Upper lobe of right lung (tissue), 1 donor: ENCODE measurements around the gene FRRS1L. TPM values are rescaled to one million over a fixed set of nuclear protein-coding genes. Genes with fewer than 3 reads are reported as not detected.

Experiments used
- ATAC-seq: fragments of 200-7000 bp; cut with Tn5 transposase; one replicate; pipeline ENCODE4 v1.9.1; 2020; ENCODE audit warnings: mild to moderate bottlenecking, moderate library complexity
- DNase-seq: peaks from one replicate; pipeline ENCODE4 v3.0.0-alpha.2; 2020
- H3K27ac ChIP-seq: fragments of 200-600 bp; one replicate; pipeline ENCODE4 v1.8.0; 2022
- H3K27me3 ChIP-seq: fragments of 200-600 bp; one replicate; pipeline ENCODE4 v1.8.0; 2022; ENCODE audit warnings: mild to moderate bottlenecking
- H3K36me3 ChIP-seq: fragments of 200-600 bp; one replicate; pipeline ENCODE4 v1.8.0; 2022
- H3K4me1 ChIP-seq: fragments of 200-600 bp; one replicate; pipeline ENCODE4 v1.8.0; 2022
- H3K4me3 ChIP-seq: fragments of 200-600 bp; one replicate; pipeline ENCODE4 v1.8.0; 2022; ENCODE audit warnings: mild to moderate bottlenecking
- H3K9me3 ChIP-seq: fragments of 200-600 bp; one replicate; pipeline ENCODE4 v1.8.0; 2022
- intact Hi-C: fragments of 100-400 bp; cut with DNase I; formaldehyde crosslinking; loops from one replicate; pipeline ENCODE4 v1.11.0; 2022
- total RNA-seq: library from RNA; stranded (reverse); fragmentation: NEBNext Ultra II Directional; extraction: Animal tissue kit (Norgen Biotek cat#: 25700); gene quantifications from one replicate; pipeline ENCODE4 v1.2.1, GENCODE V29; 2021
- TF ChIP-seq, protein P1 (sequence below): fragments of 200-600 bp; IDR thresholded peaks from one replicate; pipeline ENCODE4 v1.8.0; 2022; ENCODE audit warnings: antibody characterized with exemption
- donor health status: DM: no; HTN: yes; CAD: no; lungs with severe emphysema.

The FRRS1L gene
- total RNA-seq, 1 donor from 2014 or later, result 0.09 TPM

DNA sequence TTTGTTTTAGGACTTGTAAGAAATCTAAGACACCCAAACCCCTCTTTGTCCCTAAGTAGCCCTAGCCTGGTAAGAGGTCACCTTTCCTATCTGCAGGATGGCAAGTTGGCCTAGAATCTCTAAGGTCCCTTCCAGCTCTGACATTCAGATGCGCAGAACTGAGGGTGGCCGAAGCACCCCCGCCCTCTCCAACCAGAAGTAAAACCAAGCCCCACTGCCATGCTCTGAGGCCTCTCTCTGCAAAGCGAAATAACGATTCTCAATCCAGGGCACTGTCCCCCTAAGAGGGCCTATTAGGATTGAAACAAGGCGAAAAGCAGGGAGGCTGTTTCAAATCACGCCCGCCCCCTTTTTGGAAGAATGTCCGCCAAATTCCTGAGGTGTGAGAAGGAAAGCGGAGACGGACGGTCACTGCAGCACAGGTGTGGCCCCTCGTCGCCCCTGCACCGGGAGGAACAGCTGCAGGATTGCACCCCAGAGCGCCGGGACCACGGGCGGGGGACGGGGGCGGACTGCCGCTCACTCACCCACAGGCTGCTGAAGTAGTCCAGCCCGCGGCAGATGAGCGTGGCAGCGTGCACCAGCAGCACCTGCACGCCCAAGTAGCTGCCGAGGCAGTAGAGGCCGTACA, 48.1 kb downstream of the FRRS1L start:
- DNase-seq (no peak), ATAC-seq (no peak)
- peak overlapping the region; percentile 89 for H3K27ac ChIP-seq
- no peaks in the 10 kb centered on the region for H3K27me3 ChIP-seq
- peaks cover 49% of the 10 kb centered on the region for H3K4me1 ChIP-seq
- intact Hi-C loops, result no loop called here
- TF ChIP-seq, protein P1, sequence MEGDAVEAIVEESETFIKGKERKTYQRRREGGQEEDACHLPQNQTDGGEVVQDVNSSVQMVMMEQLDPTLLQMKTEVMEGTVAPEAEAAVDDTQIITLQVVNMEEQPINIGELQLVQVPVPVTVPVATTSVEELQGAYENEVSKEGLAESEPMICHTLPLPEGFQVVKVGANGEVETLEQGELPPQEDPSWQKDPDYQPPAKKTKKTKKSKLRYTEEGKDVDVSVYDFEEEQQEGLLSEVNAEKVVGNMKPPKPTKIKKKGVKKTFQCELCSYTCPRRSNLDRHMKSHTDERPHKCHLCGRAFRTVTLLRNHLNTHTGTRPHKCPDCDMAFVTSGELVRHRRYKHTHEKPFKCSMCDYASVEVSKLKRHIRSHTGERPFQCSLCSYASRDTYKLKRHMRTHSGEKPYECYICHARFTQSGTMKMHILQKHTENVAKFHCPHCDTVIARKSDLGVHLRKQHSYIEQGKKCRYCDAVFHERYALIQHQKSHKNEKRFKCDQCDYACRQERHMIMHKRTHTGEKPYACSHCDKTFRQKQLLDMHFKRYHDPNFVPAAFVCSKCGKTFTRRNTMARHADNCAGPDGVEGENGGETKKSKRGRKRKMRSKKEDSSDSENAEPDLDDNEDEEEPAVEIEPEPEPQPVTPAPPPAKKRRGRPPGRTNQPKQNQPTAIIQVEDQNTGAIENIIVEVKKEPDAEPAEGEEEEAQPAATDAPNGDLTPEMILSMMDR, result no peak
- peak overlapping the region; percentile 93 for H3K4me3 ChIP-seq
- H3K9me3 ChIP-seq, result no peaks in the 10 kb centered on the region
- no peaks in the 10 kb centered on the region for H3K36me3 ChIP-seq

DNA sequence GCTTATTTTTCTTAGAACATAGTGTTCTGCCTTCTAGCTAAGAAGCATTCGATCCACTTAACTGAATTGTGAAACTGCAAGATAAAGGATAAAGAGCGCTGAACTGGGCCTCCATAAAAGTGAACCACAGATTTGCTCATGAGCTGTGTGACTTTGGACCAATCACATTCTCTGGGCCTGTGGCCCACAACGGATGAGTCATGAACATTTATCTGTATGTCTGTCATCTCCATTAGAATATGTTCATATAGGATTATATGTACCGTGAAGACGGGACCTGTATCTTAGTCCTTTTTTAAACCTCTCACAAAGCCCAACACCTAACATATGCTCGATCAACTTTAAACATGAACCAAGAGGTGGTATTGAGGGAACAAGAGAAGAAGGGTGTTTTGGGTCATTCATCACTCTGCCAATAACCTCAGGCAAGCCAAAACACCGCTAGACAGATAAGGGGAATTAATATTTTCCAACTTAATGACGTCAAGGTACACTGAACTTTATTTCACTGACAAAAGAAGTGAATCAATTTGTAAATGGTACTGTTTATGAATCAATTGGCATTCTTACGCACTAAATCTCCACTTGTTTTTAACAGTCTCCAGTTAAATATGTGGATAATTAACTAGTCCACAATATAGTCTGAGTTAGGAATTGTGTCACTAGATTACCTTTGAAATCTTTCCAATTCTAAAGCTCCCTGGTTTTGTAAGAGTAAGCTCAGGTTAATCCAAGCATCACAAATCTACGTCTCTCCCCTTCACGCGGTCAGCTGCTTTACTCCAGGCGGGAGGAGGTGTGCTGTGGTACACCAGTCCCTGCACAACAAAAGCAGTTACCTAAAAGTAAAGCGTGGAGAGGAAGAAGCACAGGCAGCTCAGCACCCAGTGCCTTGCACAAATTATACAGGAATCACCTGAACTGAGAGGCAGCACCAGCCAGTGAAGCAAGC, 48.9 kb downstream of the FRRS1L start:
- ATAC-seq, result peak; percentile 2
- intact Hi-C loops, result no loop called here
- TF ChIP-seq, protein P1, result no peak
- H3K27me3 ChIP-seq, result no peaks in the 10 kb centered on the region
- peak overlapping the region; percentile 89 for H3K27ac ChIP-seq
- no peaks in the 10 kb centered on the region for H3K9me3 ChIP-seq
- H3K36me3 ChIP-seq, result no peaks in the 10 kb centered on the region
- DNase-seq, result no peak
- peak overlapping the region; percentile 93 for H3K4me3 ChIP-seq
- H3K4me1 ChIP-seq, result peaks cover 57% of the 10 kb centered on the region

DNA sequence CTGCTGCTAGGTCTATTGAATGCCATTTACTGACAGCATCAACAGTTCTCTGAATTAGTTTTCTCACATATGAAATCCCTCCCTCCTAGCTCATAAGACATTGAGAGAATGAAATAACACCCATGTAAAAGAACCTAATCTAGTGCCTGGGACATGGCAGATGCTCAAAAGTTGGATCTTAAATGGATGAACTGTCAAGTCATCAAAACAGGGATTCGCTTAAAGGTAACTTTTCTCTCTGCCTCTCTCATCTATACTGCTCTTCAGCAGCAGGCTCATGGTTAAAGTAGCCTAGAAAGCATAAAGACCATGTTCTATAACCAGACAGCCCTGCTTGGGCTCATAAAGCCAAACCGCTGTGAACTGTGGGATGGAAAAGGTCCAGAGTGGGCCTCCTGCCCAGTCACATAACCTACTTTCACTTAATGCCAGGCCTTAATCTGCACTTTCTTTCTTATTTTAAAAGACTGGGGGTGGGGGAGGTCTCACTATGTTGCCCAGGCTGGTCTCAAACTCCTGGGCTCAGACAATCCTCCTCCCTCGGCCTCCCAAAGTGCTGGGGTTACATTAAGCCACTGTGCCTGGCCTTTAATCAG, 51.0 kb downstream of the FRRS1L start:
- TF ChIP-seq, protein P1, result no peak
- Histone ChIP-seq H3K9me3 (no peaks in the 10 kb centered on the region), H3K27me3 (no peaks in the 10 kb centered on the region), H3K4me3 (no peak overlapping the region), H3K4me1 (peaks cover 76% of the 10 kb centered on the region), H3K27ac (peak overlapping the region; percentile 73), H3K36me3 (no peaks in the 10 kb centered on the region)
- ATAC-seq (no peak), DNase-seq (no peak)
- intact Hi-C loops, result no loop called here

DNA sequence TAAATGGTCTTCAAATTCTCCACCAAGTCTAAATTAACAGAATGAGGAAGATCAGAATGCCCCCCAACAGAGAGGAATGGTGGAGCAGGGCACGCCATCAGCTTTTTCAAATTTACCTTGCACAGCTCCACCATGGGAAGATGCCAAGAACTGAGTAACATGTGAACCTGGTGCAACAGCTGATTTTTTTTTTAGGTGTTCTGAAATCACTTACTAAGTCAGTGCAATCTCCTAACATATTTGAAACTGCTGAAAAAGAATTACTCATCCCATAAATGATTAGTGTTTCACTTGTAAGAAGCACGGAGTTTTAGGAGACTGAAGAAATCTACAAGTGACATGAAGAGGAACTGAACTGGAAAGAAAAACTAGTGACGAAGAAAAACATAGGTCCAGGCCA, 52.4 kb downstream of the FRRS1L start:
- Histone ChIP-seq H3K27ac (peak overlapping the region; percentile 73), H3K4me3 (no peak overlapping the region), H3K4me1 (peaks cover 86% of the 10 kb centered on the region), H3K36me3 (no peaks in the 10 kb centered on the region), H3K27me3 (no peaks in the 10 kb centered on the region), H3K9me3 (no peaks in the 10 kb centered on the region)
- intact Hi-C loops, result no loop called here
- ATAC-seq (no peak), DNase-seq (no peak)
- TF ChIP-seq, protein P1, result no peak

DNA sequence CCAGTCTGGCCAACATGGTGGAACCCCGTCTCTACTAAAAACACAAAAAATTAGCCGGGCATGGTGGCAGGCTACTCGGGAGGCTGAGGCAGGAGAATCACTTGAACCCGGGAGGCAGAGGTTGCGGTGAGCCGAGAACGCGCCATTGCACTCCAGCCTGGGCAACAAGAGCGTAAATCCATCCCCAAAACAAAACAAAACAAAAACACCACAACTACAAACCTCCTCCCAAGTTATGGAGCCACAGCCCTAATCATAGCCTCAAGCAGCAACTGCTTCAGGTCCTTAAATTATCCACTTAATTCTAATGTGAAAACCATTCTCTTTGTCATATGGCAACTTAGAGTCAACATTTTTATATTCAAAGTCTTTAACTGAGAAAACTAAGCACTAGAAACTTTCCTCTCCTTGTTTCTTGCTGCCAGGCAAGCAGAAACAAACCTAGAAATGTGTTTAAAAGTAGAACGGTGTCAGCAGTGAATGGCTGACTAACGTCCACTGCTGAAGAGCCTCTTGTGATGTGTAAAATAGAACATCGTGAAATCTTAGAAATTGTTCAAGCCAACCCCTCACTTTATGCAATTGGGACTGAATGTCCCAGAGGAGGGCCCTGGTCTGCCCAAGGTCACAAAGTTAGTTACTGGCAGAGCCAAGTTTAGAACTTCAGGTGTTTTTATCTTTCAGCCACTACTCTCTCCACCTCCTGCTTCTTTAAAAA, 53.0 kb downstream of the FRRS1L start:
- intact Hi-C loops, result no loop called here
- Histone ChIP-seq H3K4me1 (peaks cover 91% of the 10 kb centered on the region), H3K27me3 (no peaks in the 10 kb centered on the region), H3K4me3 (peak overlapping the region; percentile 1), H3K36me3 (no peaks in the 10 kb centered on the region), H3K27ac (peak overlapping the region; percentile 73), H3K9me3 (no peaks in the 10 kb centered on the region)
- TF ChIP-seq, protein P1, result no peak
- ATAC-seq, result peak; percentile 76
- DNase-seq, result no peak
